IMR-90 (cell line): Measurements from ENCODE around the gene PPARGC1A. TPM values are rescaled to one million over a fixed set of nuclear protein-coding genes. Genes with fewer than 3 reads are reported as not detected.

Experiments used
- ATAC-seq: fragments of 200-7000 bp; cut with Tn5 transposase; 2 replicates; pipeline ENCODE4 v1.9.1; 2020; ENCODE audit warnings: low read depth, mild to moderate bottlenecking, moderate library complexity
- BruUV-seq: library from RNA; stranded (reverse); fragments of 400-500 nt; replicated peaks from 2 replicates; lab custom pipeline; 2021; lab: Mats Ljungman, UMichigan
- CTCF ChIA-PET: fragments of 300-600 bp; formaldehyde crosslinking; extraction: SDS; loops from one replicate; lab custom pipeline; 2021; ENCODE audit warnings: antibody characterized with exemption; lab: Yijun Ruan, JAX
- POLR2A ChIA-PET: fragments of 300-600 bp; sonication (Branson Sonifier 250); formaldehyde crosslinking; loops from one replicate; lab custom pipeline; 2022; ENCODE audit warnings: antibody characterized with exemption; ENCODE audit not compliant: unreplicated experiment; lab: Charles Lee
- DNase-seq: peaks from one replicate; pipeline ENCODE4 v3.0.0; 2013
- H2AFZ ChIP-seq: replicated peaks from 2 replicates; pipeline ENCODE3; 2013; ENCODE audit warnings: low read length, mild to moderate bottlenecking; ENCODE audit not compliant: poor library complexity
- H2AK5ac ChIP-seq: 2 replicates; pipeline ENCODE4 v1.6.1; 2013; ENCODE audit warnings: low read depth, low read length, inconsistent platforms
- H2AK9ac ChIP-seq: replicated peaks from 2 replicates; pipeline ENCODE3; 2013; ENCODE audit warnings: mild to moderate bottlenecking, low read depth, low read length, moderate library complexity; ENCODE audit not compliant: poor library complexity
- H2BK120ac ChIP-seq: 2 replicates; pipeline ENCODE4 v1.6.1; 2013; ENCODE audit warnings: low read depth, low read length, inconsistent platforms
- H2BK15ac ChIP-seq: 3 replicates; pipeline ENCODE4 v1.6.1; 2013; ENCODE audit warnings: low read depth, low read length, inconsistent platforms
- H2BK20ac ChIP-seq: 2 replicates; pipeline ENCODE4 v1.6.1; 2013; ENCODE audit warnings: low read depth, mild to moderate bottlenecking, inconsistent platforms, low read length, moderate library complexity
- H2BK5ac ChIP-seq: 2 replicates; pipeline ENCODE4 v1.6.1; 2013; ENCODE audit warnings: mild to moderate bottlenecking, low read depth, low read length, inconsistent platforms; ENCODE audit not compliant: poor library complexity, severe bottlenecking
- H3K14ac ChIP-seq: replicated peaks from 2 replicates; pipeline ENCODE4 v1.6.1; 2013; ENCODE audit warnings: low read depth, low read length, inconsistent platforms
- H3K18ac ChIP-seq: 2 replicates; pipeline ENCODE4 v1.6.1; 2013; ENCODE audit warnings: low read depth, low read length, control low read depth
- H3K23ac ChIP-seq: 2 replicates; pipeline ENCODE4 v1.6.1; 2013; ENCODE audit warnings: low read depth, low read length, inconsistent platforms
- H3K27ac ChIP-seq: 2 replicates; pipeline ENCODE4 v1.5.1; 2013; ENCODE audit warnings: mild to moderate bottlenecking, control low read depth, low read length; ENCODE audit not compliant: insufficient read depth
- H3K27me3 ChIP-seq: 2 replicates; pipeline ENCODE4 v1.6.1; 2013; ENCODE audit warnings: low read length; ENCODE audit not compliant: control insufficient read depth, insufficient read depth
- H3K36me3 ChIP-seq: 2 replicates; pipeline ENCODE4 v1.6.1; 2013; ENCODE audit warnings: low read length, mixed read lengths; ENCODE audit not compliant: control insufficient read depth, insufficient read depth
- H3K4ac ChIP-seq: 2 replicates; pipeline ENCODE4 v1.6.1; 2013; ENCODE audit warnings: low read depth, low read length, inconsistent platforms
- H3K4me1 ChIP-seq: 2 replicates; pipeline ENCODE4 v1.6.1; 2013; ENCODE audit warnings: low read length, mixed read lengths; ENCODE audit not compliant: control insufficient read depth, insufficient read depth
- H3K4me2 ChIP-seq: 2 replicates; pipeline ENCODE4 v1.6.1; 2013; ENCODE audit warnings: low read depth, mild to moderate bottlenecking, control low read depth, low read length, moderate library complexity
- H3K4me3 ChIP-seq: 2 replicates; pipeline ENCODE4 v1.5.1; 2013; ENCODE audit warnings: low read depth, mild to moderate bottlenecking, control low read depth, low read length, moderate library complexity; ENCODE audit not compliant: insufficient read depth
- H3K56ac ChIP-seq: 2 replicates; pipeline ENCODE4 v1.6.1; 2013; ENCODE audit warnings: low read length, inconsistent platforms; ENCODE audit not compliant: insufficient read depth; ENCODE audit errors: extremely low read depth
- H3K79me1 ChIP-seq, 2 experiments: 2 replicates each; pipeline ENCODE4 v1.6.1; 2013; ENCODE audit warnings: low read length in 2 of 2, inconsistent platforms in 1 of 2, low read depth in 1 of 2
- H3K9ac ChIP-seq: 2 replicates; pipeline ENCODE4 v1.6.1; 2013; ENCODE audit warnings: low read depth, low read length, control low read depth
- H3K9me1 ChIP-seq: 2 replicates; pipeline ENCODE4 v1.6.1; 2013; ENCODE audit warnings: low read length, inconsistent platforms; ENCODE audit not compliant: insufficient read depth
- H3K9me3 ChIP-seq: 2 replicates; pipeline ENCODE4 v1.6.1; 2013; ENCODE audit warnings: low read length; ENCODE audit not compliant: control insufficient read depth, insufficient read depth
- H4K20me1 ChIP-seq: 2 replicates; pipeline ENCODE4 v1.6.1; 2013; ENCODE audit warnings: low read length, inconsistent platforms; ENCODE audit not compliant: insufficient read depth
- H4K5ac ChIP-seq: 2 replicates; pipeline ENCODE4 v1.6.1; 2013; ENCODE audit warnings: mild to moderate bottlenecking, low read depth, low read length, control low read depth
- H4K8ac ChIP-seq, 2 experiments: 2 replicates each; pipeline ENCODE4 v1.6.1; 2013; ENCODE audit warnings: low read depth in 2 of 2, low read length in 2 of 2, control low read depth in 1 of 2, inconsistent platforms in 1 of 2
- H4K91ac ChIP-seq: 2 replicates; pipeline ENCODE4 v1.6.1; 2013; ENCODE audit warnings: low read depth, low read length, inconsistent platforms; ENCODE audit not compliant: insufficient read depth
- BHLHE40 ChIP-seq: fragments of 150-350 bp; IDR thresholded peaks from 2 replicates; pipeline ENCODE4 v1.6.1; 2016; ENCODE audit warnings: mild to moderate bottlenecking, low read depth, low read length
- CEBPB ChIP-seq: IDR thresholded peaks from 2 replicates; pipeline ENCODE4 v1.6.1; 2012; ENCODE audit warnings: low read depth, low read length, improper control_type of control experiment
- CHD1 ChIP-seq: IDR thresholded peaks from 2 replicates; pipeline ENCODE4 v1.6.1; 2012; ENCODE audit warnings: low read depth, low read length, improper control_type of control experiment
- ELK1 ChIP-seq: fragments of 150-350 bp; IDR thresholded peaks from 2 replicates; pipeline ENCODE4 v1.6.1; 2016; ENCODE audit warnings: low read depth, mild to moderate bottlenecking, low read length, moderate library complexity, borderline replicate concordance
- FOS ChIP-seq: fragments of 150-350 bp; IDR thresholded peaks from 2 replicates; pipeline ENCODE4 v1.6.1; 2016; ENCODE audit warnings: low read depth, low read length
- MAFK ChIP-seq: IDR thresholded peaks from 2 replicates; pipeline ENCODE4 v1.6.1; 2012; ENCODE audit warnings: low read depth, low read length, improper control_type of control experiment
- MAZ ChIP-seq: IDR thresholded peaks from 2 replicates; pipeline ENCODE4 v1.6.1; 2012; ENCODE audit warnings: low read depth, mild to moderate bottlenecking, low read length, improper control_type of control experiment, moderate library complexity, borderline replicate concordance
- MXI1 ChIP-seq: IDR thresholded peaks from 2 replicates; pipeline ENCODE4 v1.6.1; 2012; ENCODE audit warnings: low read depth, mild to moderate bottlenecking, low read length, moderate library complexity, borderline replicate concordance
- RAD21 ChIP-seq: IDR thresholded peaks from 2 replicates; pipeline ENCODE4 v1.6.1; 2012; ENCODE audit warnings: low read length, improper control_type of control experiment
- RFX5 ChIP-seq: IDR thresholded peaks from 2 replicates; pipeline ENCODE4 v1.8.0; 2012; ENCODE audit warnings: low read depth, mild to moderate bottlenecking, low read length, moderate library complexity
- SMC3 ChIP-seq: fragments of 150-350 bp; IDR thresholded peaks from 2 replicates; pipeline ENCODE4 v1.6.1; 2016; ENCODE audit warnings: low read depth, mild to moderate bottlenecking, antibody characterized with exemption, low read length, moderate library complexity
- WGBS, 2 experiments: methylation state at CpG; one replicate each; pipeline versions ENCODE4 v1.1.5 to v1.1.7; 2013; ENCODE audit warnings: missing lambda C conversion rate in 2 of 2; ENCODE audit not compliant: insufficient read length in 1 of 2; ENCODE audit errors: extremely low coverage in 2 of 2; 5-methylcytosine and 5-hydroxymethylcytosine counted together
- dilution Hi-C: fragments of 300-500 bp; cut with HindIII; formaldehyde crosslinking; loops from one replicate; pipeline ENCODE4 v1.14.3; 2018; ENCODE audit warnings: low sequenced_read_pairs; ENCODE audit not compliant: unreplicated experiment
- in situ Hi-C: fragments of 300-500 bp; cut with MboI; formaldehyde crosslinking; loops from 3 replicates; pipeline ENCODE4 v1.14.3; 2019; ENCODE audit warnings: low sequenced_read_pairs, inconsistent platforms, mixed read lengths
- intact Hi-C: fragments of 100-400 bp; cut with micrococcal nuclease; formaldehyde crosslinking; loops from 2 replicates; pipeline ENCODE4 v1.10.0; 2022
- polyA plus RNA-seq, 3 experiments: library from polyadenylated mRNA; depleted of rRNA; stranded (reverse); fragments of >200 nt; gene quantifications; 2 replicates each; pipeline ENCODE4 v1.2.3, GENCODE V29; 2012; ENCODE audit warnings: low replicate concordance in 1 of 3
- total RNA-seq: library from RNA; depleted of rRNA; stranded (reverse); fragments of >200 nt; gene quantifications from 2 replicates; pipeline ENCODE4 v1.2.3, GENCODE V29; 2012
- TF ChIP-seq, protein P1 (sequence below): conservative IDR thresholded peaks from 2 replicates; pipeline ENCODE4 v1.5.1; 2012; ENCODE audit warnings: mild to moderate bottlenecking, low read depth, low read length, improper control_type of control experiment

PPARGC1A gene
- total and polyA plus RNA-seq, 2 of the 4 experiments (the other 2 are of a cell fraction): under 0.01 to 0.03 TPM

GRCh38 chr4:23873717-23874535 lies 15.9 kb downstream of the PPARGC1A start:
- dilution Hi-C loops (no loop called here), intact Hi-C loops (no loop called here), in situ Hi-C loops (no loop called here)
- Histone ChIP-seq H2BK15ac (no peak overlapping the region), H3K9me1 (no peaks in the 10 kb centered on the region), H3K4me2 (no peak overlapping the region), H3K27ac (no peak overlapping the region), H2BK5ac (no peak overlapping the region), H4K8ac (no peak overlapping the region), H3K23ac (no peak overlapping the region), H3K18ac (no peak overlapping the region), H3K9ac (no peak overlapping the region), H2BK20ac (no peak overlapping the region), H3K4me3 (no peak overlapping the region), H3K9me3 (no peaks in the 10 kb centered on the region), H2AK9ac (no peak overlapping the region), H4K20me1 (no peaks in the 10 kb centered on the region), H3K56ac (no peak overlapping the region), H3K79me1 (no peaks in the 10 kb centered on the region), H3K14ac (no peak overlapping the region), H2BK120ac (no peak overlapping the region), H2AK5ac (no peak overlapping the region), H4K91ac (no peak overlapping the region), H3K27me3 (peaks cover 8% of the 10 kb centered on the region), H4K5ac (no peak overlapping the region), H2AFZ (no peak overlapping the region), H3K4ac (no peak overlapping the region), H3K4me1 (no peaks in the 10 kb centered on the region; the same call in 1 of the 2 replicates), H3K36me3 (no peaks in the 10 kb centered on the region)
- ATAC-seq (no peak), DNase-seq (no peak)
- ChIA-PET CTCF (no interaction called here), POLR2A (no interaction called here)
- TF ChIP-seq BHLHE40 (no peak), RFX5 (no peak), MAZ (no peak), CEBPB (no peak), SMC3 (no peak), MXI1 (no peak), ELK1 (no peak), CHD1 (no peak), MAFK (no peak), RAD21 (no peak), FOS (no peak)
- TF ChIP-seq, protein P1, sequence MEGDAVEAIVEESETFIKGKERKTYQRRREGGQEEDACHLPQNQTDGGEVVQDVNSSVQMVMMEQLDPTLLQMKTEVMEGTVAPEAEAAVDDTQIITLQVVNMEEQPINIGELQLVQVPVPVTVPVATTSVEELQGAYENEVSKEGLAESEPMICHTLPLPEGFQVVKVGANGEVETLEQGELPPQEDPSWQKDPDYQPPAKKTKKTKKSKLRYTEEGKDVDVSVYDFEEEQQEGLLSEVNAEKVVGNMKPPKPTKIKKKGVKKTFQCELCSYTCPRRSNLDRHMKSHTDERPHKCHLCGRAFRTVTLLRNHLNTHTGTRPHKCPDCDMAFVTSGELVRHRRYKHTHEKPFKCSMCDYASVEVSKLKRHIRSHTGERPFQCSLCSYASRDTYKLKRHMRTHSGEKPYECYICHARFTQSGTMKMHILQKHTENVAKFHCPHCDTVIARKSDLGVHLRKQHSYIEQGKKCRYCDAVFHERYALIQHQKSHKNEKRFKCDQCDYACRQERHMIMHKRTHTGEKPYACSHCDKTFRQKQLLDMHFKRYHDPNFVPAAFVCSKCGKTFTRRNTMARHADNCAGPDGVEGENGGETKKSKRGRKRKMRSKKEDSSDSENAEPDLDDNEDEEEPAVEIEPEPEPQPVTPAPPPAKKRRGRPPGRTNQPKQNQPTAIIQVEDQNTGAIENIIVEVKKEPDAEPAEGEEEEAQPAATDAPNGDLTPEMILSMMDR: no peak
- BruUV-seq: no TSS peak
- 80% methylated on average over 1 of the region's 7 CpGs; no CpG with 5 or more reads in 1 of the 2 experiments for WGBS, 2 experiments
